MM.1S (cell line): ENCODE measurements around the gene WNT2B.

ENCODE experiments used
- DNase-seq: peaks from one replicate; pipeline ENCODE4 v3.0.0-alpha.2; 2015
- H2AFZ ChIP-seq: fragments of 300-600 bp; sonication (generic); 2 replicates; pipeline ENCODE4 v1.6.0; 2016; ENCODE audit warnings: antibody characterized with exemption, low read length
- H3F3A ChIP-seq: fragments of 300-600 bp; sonication (generic); 2 replicates; pipeline ENCODE4 v1.6.1; 2016; ENCODE audit warnings: mild to moderate bottlenecking, antibody characterized with exemption, low read length, moderate library complexity, mixed read lengths; ENCODE audit not compliant: insufficient read depth
- H3K27ac ChIP-seq: fragments of 300-600 bp; sonication (generic); 2 replicates; pipeline ENCODE4 v1.5.1; 2016; ENCODE audit warnings: mild to moderate bottlenecking, low read length
- H3K27me3 ChIP-seq: fragments of 300-600 bp; sonication (generic); replicated peaks from 2 replicates; pipeline ENCODE4 v1.6.0; 2016; ENCODE audit warnings: low read length; ENCODE audit not compliant: insufficient read depth
- H3K36me3 ChIP-seq: fragments of 300-600 bp; sonication (generic); replicated peaks from 2 replicates; pipeline ENCODE4 v1.6.1; 2016; ENCODE audit warnings: mild to moderate bottlenecking, low read length, mixed read lengths; ENCODE audit not compliant: insufficient read depth
- H3K4me1 ChIP-seq: fragments of 300-600 bp; sonication (generic); 2 replicates; pipeline ENCODE4 v1.6.1; 2016; ENCODE audit warnings: low read length, mixed read lengths
- H3K4me2 ChIP-seq: fragments of 300-600 bp; sonication (generic); 2 replicates; pipeline ENCODE4 v1.6.0; 2016; ENCODE audit warnings: low read depth, low read length
- H3K4me3 ChIP-seq: fragments of 300-600 bp; sonication (generic); 2 replicates; pipeline ENCODE4 v1.5.1; 2016; ENCODE audit warnings: low read length, mixed read lengths
- H3K79me2 ChIP-seq: fragments of 300-600 bp; sonication (generic); 2 replicates; pipeline ENCODE4 v1.6.1; 2016; ENCODE audit warnings: mixed run types, low read length, mixed read lengths
- H3K9ac ChIP-seq: fragments of 300-600 bp; sonication (generic); 2 replicates; pipeline ENCODE4 v1.6.1; 2016; ENCODE audit warnings: low read length, mixed read lengths
- H3K9me2 ChIP-seq: fragments of 300-600 bp; sonication (generic); replicated peaks from 2 replicates; pipeline ENCODE4 v1.6.1; 2016; ENCODE audit warnings: mild to moderate bottlenecking, low read length, mixed read lengths; ENCODE audit not compliant: insufficient read depth
- H3K9me3 ChIP-seq: fragments of 300-600 bp; sonication (generic); replicated peaks from 2 replicates; pipeline ENCODE4 v1.6.1; 2016; ENCODE audit warnings: mild to moderate bottlenecking, low read length, mixed read lengths; ENCODE audit not compliant: insufficient read depth
- H4K20me1 ChIP-seq: fragments of 300-600 bp; sonication (generic); 2 replicates; pipeline ENCODE4 v1.6.1; 2016; ENCODE audit warnings: mild to moderate bottlenecking, low read length, moderate library complexity, mixed read lengths; ENCODE audit not compliant: insufficient read depth
- CTCF ChIP-seq: fragments of 300-600 bp; sonication (generic); IDR thresholded peaks from 2 replicates; pipeline ENCODE4 v1.5.1; 2016; ENCODE audit warnings: antibody characterized with exemption, low read length, mixed read lengths
- EZH2 ChIP-seq: fragments of 300-600 bp; sonication (generic); optimal IDR thresholded peaks from 2 replicates; pipeline ENCODE3; 2017; ENCODE audit warnings: low read depth, mild to moderate bottlenecking, antibody characterized with exemption, low read length, mixed read lengths
- EZH2phosphoT487 ChIP-seq: fragments of 300-600 bp; sonication (generic); IDR thresholded peaks from 2 replicates; pipeline ENCODE4 v1.6.1; 2018; ENCODE audit warnings: antibody characterized with exemption, low read length

Gene WNT2B

GRCh38 chr1:112563341-112563740 is 54.6 kb downstream of the WNT2B start:
- no peak overlapping the region for H2AFZ ChIP-seq
- no peak for TF ChIP-seq EZH2phosphoT487
- no peak for TF ChIP-seq CTCF

GRCh38 chr1:112564081-112564480 is 55.3 kb downstream of the WNT2B start:
- Histone ChIP-seq H3K9me2 (no peaks in the 10 kb centered on the region), H3K4me1 (no peaks in the 10 kb centered on the region), H2AFZ (no peak overlapping the region), H3K9me3 (no peaks in the 10 kb centered on the region), H4K20me1 (no peaks in the 10 kb centered on the region), H3K27ac (no peak overlapping the region), H3K4me2 (no peak overlapping the region), H3K4me3 (no peak overlapping the region), H3K27me3 (no peaks in the 10 kb centered on the region), H3K79me2 (no peaks in the 10 kb centered on the region), H3K36me3 (no peaks in the 10 kb centered on the region), H3K9ac (no peak overlapping the region), H3F3A (no peaks in the 10 kb centered on the region)
- TF ChIP-seq CTCF (no peak), EZH2phosphoT487 (no peak), EZH2 (no peak)
- no peak for DNase-seq

More at GRCh38 chr1:112563341-112563740, 54.6 kb downstream of the WNT2B start:
- Histone ChIP-seq H3K36me3 (no peaks in the 10 kb centered on the region), H3K9ac (no peak overlapping the region), H3K9me2 (no peaks in the 10 kb centered on the region), H3K9me3 (no peaks in the 10 kb centered on the region), H3K79me2 (no peaks in the 10 kb centered on the region), H3K27me3 (no peaks in the 10 kb centered on the region), H3K4me1 (no peaks in the 10 kb centered on the region), H3K4me3 (no peak overlapping the region), H3K27ac (no peak overlapping the region), H3K4me2 (no peak overlapping the region), H3F3A (no peaks in the 10 kb centered on the region), H4K20me1 (no peaks in the 10 kb centered on the region)
- DNase-seq: no peak

GRCh38 chr1:112565800-112566199 is 57.0 kb downstream of the WNT2B start:
- no peaks in the 10 kb centered on the region for H3K4me1 ChIP-seq
- H3K4me3 ChIP-seq: no peak overlapping the region
- no peaks in the 10 kb centered on the region for H3K9me2 ChIP-seq
- H3K9me3 ChIP-seq: no peaks in the 10 kb centered on the region
- no peak for TF ChIP-seq EZH2
- TF ChIP-seq CTCF: no peak
- TF ChIP-seq EZH2phosphoT487: no peak
- no peaks in the 10 kb centered on the region for H3K79me2 ChIP-seq
- no peak for DNase-seq
- H2AFZ ChIP-seq: no peak overlapping the region
- no peaks in the 10 kb centered on the region for H4K20me1 ChIP-seq
- H3F3A ChIP-seq: no peaks in the 10 kb centered on the region
- H3K27ac ChIP-seq: no peak overlapping the region
- no peak overlapping the region for H3K9ac ChIP-seq
- no peaks in the 10 kb centered on the region for H3K27me3 ChIP-seq
- no peak overlapping the region for H3K4me2 ChIP-seq
- no peaks in the 10 kb centered on the region for H3K36me3 ChIP-seq
